ENCODE measurements around the gene MICAL2.

Gene MICAL2

GRCh38 chr11:12192794-12193514, 82.6 kb downstream of the MICAL2 start:
- no peak for DNase-seq

- no peak for DNase-seq
These were observed 83.3 kb downstream of the MICAL2 start for GRCh38 chr11:12193515-12194336.

DNA sequence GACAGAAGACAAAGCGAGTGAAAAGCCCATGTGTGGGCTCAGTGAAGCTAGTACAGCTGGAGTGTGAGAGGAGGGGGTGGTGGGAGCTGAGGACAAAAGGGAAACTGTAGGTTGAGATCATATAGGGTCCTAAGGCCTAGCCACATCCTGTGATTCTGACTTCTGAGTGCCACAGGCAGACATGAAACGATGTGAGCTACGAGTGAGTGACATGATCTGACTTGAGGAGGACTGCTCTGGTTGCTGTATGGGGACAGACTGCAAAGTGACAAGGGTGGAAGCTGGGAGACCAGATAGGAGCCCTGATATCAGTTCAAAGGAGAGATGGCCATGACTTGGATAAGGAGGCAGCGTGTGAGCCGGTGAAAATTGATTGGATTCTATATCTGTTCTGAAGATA, 85.4 kb downstream of the MICAL2 start:
- DNase-seq = no peak

GRCh38 chr11:12196308-12196707, 85.9 kb downstream of the MICAL2 start:
- no peak for DNase-seq

- no peak for DNase-seq
These were observed 86.5 kb downstream of the MICAL2 start for GRCh38 chr11:12196872-12197271.

DNA sequence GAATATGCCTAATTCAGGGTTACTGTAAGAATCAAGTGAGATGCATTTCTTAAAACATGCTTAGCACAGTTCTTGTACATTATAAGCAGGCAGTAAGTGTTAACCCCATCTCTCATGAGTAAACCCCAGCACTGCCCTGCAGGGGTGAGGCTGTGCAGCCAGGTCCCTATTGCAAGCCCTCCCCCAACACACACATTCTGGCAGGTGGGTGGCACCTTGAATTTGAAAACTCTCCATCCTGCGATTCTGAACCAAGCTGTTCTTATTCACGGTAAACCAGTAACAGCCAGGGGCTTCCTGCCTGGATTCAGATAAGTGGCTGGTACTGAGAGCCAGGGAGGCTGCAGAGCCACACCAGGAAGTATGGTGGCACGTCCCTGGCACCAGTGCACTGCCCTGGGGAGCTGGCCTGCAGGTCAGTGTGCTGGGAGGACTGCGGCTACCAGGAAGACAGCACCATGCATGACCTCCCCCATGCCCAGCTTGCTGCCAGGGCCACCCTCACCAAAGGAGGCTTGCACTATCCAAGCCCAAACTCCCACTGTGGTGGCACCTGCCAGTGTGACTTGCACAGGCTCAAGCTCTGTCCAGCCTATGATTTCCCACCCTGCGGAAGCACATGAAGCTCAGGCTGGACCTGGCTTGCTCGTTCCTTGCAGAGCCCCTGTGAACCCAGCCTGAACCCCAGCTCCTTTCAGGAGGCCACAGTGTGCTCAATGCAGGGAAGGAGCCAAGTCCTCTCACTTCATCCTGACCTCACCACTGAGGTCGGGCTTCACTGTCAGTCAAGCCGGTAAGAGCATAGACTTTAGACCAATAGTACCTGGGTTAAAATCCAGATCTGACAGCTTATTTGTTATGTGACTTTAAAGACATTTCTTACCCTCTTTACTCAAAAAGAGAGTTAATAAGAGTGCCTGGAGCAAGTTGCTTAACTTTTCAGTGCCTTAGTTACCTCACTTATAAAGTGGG, 88.1 kb downstream of the MICAL2 start:
- DNase-seq = no peak

- no peak for DNase-seq
These were observed 89.0 kb downstream of the MICAL2 start for GRCh38 chr11:12199231-12199948.

DNA sequence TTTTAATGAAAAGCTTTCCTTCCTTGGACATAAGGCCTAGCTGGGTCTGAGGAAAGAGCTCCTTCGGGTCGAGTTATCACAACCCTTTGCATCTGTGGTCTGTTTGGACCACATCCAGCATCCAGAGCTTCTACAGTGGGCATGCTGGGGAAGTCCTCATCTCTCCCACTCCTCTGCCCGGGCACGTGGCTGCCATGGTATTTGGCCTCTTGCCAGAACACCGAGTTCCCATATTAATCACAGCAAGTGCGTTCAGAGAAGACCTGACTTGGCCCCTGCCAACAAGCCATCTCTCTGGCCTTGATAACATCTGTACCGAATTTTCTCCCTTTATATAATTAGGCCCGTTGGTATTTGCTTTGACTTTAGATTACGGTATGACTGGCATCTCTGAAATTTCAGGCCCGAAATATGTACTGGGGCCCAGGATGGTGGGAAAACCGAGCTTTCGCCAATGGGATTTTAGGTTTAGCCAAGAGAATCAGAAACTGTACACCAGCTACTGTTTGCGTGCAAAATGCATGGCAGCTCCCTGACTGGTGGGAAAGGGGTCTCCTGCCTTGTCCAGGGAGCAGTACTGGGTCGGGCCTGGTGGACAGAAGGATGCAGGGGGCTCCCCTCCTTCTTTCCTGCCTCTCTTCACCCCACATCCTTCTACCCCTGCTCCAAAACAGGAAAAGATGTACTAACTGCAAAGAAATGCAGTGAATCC, 90.0 kb downstream of the MICAL2 start:
- no peak for DNase-seq

- DNase-seq = no peak
These were observed 90.9 kb downstream of the MICAL2 start for GRCh38 chr11:12200991-12201985.

GRCh38 chr11:12202661-12203310, 92.4 kb downstream of the MICAL2 start:
- no peak for DNase-seq

- no peak for DNase-seq
These were observed 94.1 kb downstream of the MICAL2 start for GRCh38 chr11:12204506-12204905.

GRCh38 chr11:12205330-12205729, 94.9 kb downstream of the MICAL2 start:
- DNase-seq = no peak

DNA sequence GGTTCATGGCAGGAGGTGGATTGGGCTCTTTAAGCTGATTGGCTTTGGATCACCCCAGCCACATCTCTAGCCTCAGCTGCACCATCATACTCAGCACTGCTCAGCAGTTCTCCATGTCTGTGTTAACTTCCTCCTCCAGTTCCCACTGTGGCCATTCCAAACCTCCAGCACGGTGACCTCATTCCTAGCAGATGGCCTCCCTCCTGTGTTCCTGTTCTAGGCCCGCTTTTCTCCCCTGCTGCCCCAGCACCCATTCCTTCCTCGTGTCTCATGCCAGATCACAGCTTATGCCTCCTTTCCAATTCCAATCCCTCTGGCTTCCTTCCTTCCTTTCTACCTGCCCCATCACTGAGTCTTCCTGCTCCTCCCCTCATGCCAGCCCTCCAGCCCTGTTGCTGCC, 96.1 kb downstream of the MICAL2 start:
- DNase-seq = no peak

DNA sequence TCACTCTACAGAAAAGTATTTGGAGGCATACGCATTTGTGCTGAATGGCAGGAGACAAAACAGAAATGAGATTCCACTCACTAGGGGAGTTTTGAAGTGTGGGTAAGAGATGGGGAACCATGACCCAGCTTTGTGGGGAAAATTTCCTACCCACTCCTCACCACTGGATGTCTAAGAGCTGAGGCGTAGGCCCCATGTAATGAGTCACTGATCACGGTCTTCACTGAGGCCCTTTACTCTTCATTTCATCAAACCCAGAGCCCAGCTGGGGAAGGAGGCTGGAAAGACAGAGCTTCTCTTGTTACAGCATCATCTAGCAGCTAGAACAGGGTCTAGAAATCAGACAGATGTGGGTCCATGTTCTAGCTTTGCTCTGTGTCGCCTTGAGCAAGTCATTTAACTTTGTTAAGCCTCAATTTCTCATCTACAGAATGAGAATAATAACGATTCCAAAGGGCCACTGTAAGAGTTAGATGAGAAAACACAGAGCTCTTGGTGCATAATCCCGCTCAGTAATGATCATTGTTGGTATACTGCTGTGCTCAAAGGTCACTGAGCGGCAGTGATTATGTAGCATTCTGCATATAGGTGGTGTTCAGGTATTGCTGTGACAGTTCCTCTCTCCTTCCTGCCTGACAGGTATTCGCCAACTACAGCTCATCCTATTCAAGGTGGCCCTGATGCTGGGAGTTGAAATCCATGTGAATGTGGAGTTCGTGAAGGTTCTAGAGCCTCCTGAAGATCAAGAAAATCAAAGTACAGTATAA, 97.2 kb downstream of the MICAL2 start:
- no peak for DNase-seq

DNA sequence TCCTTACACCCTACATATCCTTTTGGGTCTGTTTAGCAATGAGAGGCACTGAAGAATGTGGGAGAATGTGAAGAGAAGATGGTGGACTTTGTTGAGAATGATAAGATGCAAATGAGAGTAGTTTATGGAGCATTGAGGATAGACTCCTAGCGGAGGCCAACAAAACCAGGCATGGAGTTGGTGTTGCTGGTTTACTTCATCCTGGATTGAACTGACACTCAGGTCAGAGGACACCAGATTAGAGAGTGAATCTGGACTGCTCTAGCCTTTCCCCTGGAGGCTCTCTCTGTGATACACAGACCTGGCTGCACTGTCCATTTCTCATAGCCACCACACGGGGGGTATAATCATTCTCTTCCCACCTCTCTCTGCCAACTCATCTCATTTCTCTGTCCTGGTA, 98.7 kb downstream of the MICAL2 start:
- no peak for DNase-seq

DNA sequence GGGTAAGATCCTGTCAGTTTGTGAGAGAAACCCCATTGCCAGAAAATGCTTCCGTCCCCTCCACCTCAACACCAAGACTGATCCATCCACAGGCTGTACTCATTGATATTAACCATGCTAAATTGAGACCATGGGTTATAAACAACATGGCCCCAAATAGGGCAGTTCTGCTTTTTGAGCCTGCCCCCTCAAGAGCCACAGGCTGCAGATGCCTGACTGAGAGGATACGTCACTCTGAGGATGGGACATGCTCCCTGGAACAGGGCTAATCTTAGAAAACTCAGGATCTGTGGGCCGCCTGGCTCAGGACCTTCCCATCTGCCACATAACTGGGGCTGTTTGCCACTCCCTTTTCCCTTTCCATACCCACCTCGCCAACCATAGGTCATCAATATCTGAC, 99.8 kb downstream of the MICAL2 start:
- DNase-seq = no peak

DNA sequence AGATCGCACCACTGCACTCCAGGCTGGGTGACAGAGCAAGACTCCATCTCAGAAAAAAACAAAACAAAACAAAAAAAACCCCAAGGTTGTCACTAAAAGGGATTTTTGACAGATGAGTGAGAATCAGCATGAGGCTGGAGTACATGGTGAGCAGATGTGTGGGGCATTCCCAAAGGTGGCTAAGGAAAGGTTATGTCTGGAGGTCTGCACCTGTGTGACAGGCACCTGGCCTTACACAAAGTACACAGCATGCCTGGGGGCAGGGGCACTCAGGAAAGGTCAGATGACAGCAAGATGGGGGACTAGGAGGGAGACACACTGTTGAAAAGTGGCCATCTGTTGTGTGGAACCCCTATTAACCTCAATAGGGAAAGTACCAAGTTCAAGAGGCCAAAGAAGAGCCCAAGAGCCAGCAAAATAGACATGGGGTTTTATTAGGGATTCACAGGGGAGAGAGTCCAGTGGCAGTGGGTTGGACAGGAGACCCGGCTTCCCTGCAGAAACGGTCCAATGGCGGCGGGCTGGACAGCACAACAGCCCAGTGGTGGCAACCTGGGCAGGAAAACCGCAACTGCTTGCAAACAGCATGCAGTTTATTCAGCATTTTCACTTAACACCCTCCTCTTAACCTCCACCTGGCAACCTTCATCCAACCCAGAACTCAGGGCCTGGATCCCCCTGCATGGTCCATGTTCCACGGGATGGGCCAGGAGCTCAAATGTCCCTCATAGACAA, 101.1 kb downstream of the MICAL2 start:
- no peak for DNase-seq

DNA sequence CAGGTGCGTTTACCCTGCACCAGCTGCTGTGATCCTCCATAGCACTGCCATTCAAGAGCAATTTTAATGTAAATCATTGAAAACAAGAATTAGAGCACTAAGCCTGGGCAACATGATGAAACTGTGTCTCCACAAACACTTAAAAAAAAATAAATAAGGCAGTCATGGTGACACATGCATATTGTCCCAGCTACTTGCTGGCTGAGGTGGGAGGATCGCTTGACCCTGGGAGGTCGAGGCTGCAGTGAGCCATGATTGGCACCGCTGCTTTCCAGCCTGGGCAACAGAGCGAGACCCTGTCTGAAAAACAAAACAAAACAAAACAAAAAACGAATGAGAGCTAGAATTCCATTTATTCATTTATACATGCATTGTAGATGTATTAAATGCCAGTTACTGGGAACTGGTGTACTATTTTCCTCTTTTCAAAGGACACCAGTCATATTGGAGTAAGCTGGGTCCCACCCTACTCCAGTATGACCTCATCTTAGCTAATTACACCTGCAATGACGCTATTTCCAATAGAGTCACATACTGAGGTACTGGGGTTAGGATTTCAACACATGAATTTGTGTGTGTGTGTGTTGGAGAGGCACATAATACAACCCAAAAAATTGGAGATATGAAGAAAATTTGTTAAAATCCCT, 101.9 kb downstream of the MICAL2 start:
- DNase-seq = no peak
